ENCODE results near the gene CDHR2.

GRCh38 chr5:176642675-176643490, 93.7 kb downstream of the CDHR2 start:
- no peak for TF ChIP-seq CTCF (IDR thresholded peaks at IDR 0.05; ENCODE audit: low read length)
- TF ChIP-seq EZH2phosphoT487 (IDR thresholded peaks at IDR 0.05; ENCODE audit: low read length), result no peak
- TF ChIP-seq EZH2 (optimal IDR thresholded peaks at IDR 0.05; ENCODE audit: low read depth, low read length), result no peak

All from MM.1S (cell line).